GM23338 (cell line): ENCODE measurements around the gene CATSPERZ. TPM values are rescaled to one million over a fixed set of nuclear protein-coding genes. Genes with fewer than 3 reads are reported as not detected.

Experiments
- ATAC-seq: fragments of 200-7000 bp; cut with Tn5 transposase; 3 replicates; pipeline ENCODE4 v1.9.1; 2020
- DNase-seq: peaks from one replicate; pipeline ENCODE4 v3.0.0-alpha.2; 2015; ENCODE audit warnings: low spot score
- H2AFZ ChIP-seq: fragments of 200-600 bp; sonication (generic); 2 replicates; pipeline ENCODE4 v1.8.0; 2016; ENCODE audit warnings: antibody characterized with exemption, mild to moderate bottlenecking, moderate library complexity
- H3F3A ChIP-seq: fragments of 200-600 bp; sonication (generic); replicated peaks from 2 replicates; pipeline ENCODE4 v1.8.0; 2017; ENCODE audit warnings: antibody characterized with exemption, mixed run types, low read depth
- H3K27ac ChIP-seq: fragments of 200-600 bp; sonication (generic); 2 replicates; pipeline ENCODE4 v1.6.1; 2016; ENCODE audit warnings: low read depth
- H3K27me3 ChIP-seq: fragments of 200-600 bp; sonication (generic); 2 replicates; pipeline ENCODE4 v1.8.0; 2016; ENCODE audit warnings: mild to moderate bottlenecking, mixed run types, moderate library complexity; ENCODE audit not compliant: insufficient read depth
- H3K36me3 ChIP-seq: fragments of 200-600 bp; sonication (generic); 2 replicates; pipeline ENCODE4 v1.8.0; 2016; ENCODE audit warnings: mild to moderate bottlenecking; ENCODE audit not compliant: insufficient read depth
- H3K4me1 ChIP-seq: fragments of 200-600 bp; sonication (generic); 2 replicates; pipeline ENCODE4 v1.8.0; 2016; ENCODE audit warnings: mild to moderate bottlenecking, moderate library complexity; ENCODE audit not compliant: insufficient read depth
- H3K4me2 ChIP-seq: fragments of 200-600 bp; sonication (generic); 2 replicates; pipeline ENCODE4 v1.7.1; 2017; ENCODE audit warnings: mixed run types
- H3K4me3 ChIP-seq: fragments of 200-600 bp; sonication (generic); 2 replicates; pipeline ENCODE4 v1.6.1; 2016; ENCODE audit warnings: mixed run types
- H3K79me2 ChIP-seq: fragments of 200-600 bp; sonication (generic); replicated peaks from 2 replicates; pipeline ENCODE4 v1.8.0; 2017; ENCODE audit warnings: mild to moderate bottlenecking; ENCODE audit not compliant: insufficient read depth
- H3K9me2 ChIP-seq: fragments of 200-600 bp; sonication (generic); 2 replicates; pipeline ENCODE4 v1.8.0; 2017; ENCODE audit not compliant: insufficient read depth
- H4K20me1 ChIP-seq: fragments of 200-600 bp; sonication (generic); replicated peaks from 2 replicates; pipeline ENCODE4 v1.8.0; 2017; ENCODE audit warnings: mild to moderate bottlenecking; ENCODE audit not compliant: insufficient read depth
- H3K27ac Mint-ChIP-seq: 2 replicates; pipeline ENCODE4 v1.8.0; 2020; ENCODE audit warnings: inconsistent platforms, mild to moderate bottlenecking, moderate library complexity, mixed read lengths
- H3K27me3 Mint-ChIP-seq: 3 replicates; pipeline ENCODE4 v1.8.0; 2022; ENCODE audit warnings: low read depth, mild to moderate bottlenecking, moderate library complexity, mixed read lengths, inconsistent platforms; ENCODE audit not compliant: insufficient read depth, poor library complexity
- H3K36me3 Mint-ChIP-seq: 3 replicates; pipeline ENCODE4 v1.8.0; 2021; ENCODE audit warnings: low read depth, mild to moderate bottlenecking, inconsistent platforms, moderate library complexity, mixed read lengths
- H3K4me1 Mint-ChIP-seq: 3 replicates; pipeline ENCODE4 v1.8.0; 2020; ENCODE audit warnings: mild to moderate bottlenecking, inconsistent platforms, mixed read lengths
- H3K4me3 Mint-ChIP-seq: 3 replicates; pipeline ENCODE4 v1.8.0; 2021; ENCODE audit warnings: moderate library complexity, mild to moderate bottlenecking, inconsistent platforms, mixed read lengths
- H3K9me3 Mint-ChIP-seq: 3 replicates; pipeline ENCODE4 v1.8.0; 2020; ENCODE audit warnings: moderate library complexity, mild to moderate bottlenecking, inconsistent platforms, mixed read lengths
- CREB1 ChIP-seq: fragments of 250-450 bp; sonication (Bioruptor Pico); IDR thresholded peaks from 2 replicates; pipeline ENCODE4 v1.5.0; 2020; ENCODE audit warnings: low read depth, mild to moderate bottlenecking, moderate library complexity
- ETS1 ChIP-seq: IDR thresholded peaks from 2 replicates; pipeline ENCODE4 v1.6.1; 2016; ENCODE audit warnings: antibody characterized with exemption
- EZH2 ChIP-seq: fragments of 200-600 bp; sonication (generic); IDR thresholded peaks from one replicate; pipeline ENCODE4 v1.8.0; 2017; ENCODE audit warnings: antibody characterized with exemption, mild to moderate bottlenecking, low read depth; ENCODE audit not compliant: unreplicated experiment
- EZH2phosphoT487 ChIP-seq: fragments of 200-600 bp; sonication (generic); IDR thresholded peaks from one replicate; pipeline ENCODE4 v1.8.1; 2018; ENCODE audit warnings: antibody characterized with exemption; ENCODE audit not compliant: unreplicated experiment
- JUNB ChIP-seq: IDR thresholded peaks from one replicate; pipeline ENCODE4 v1.6.1; 2016; ENCODE audit warnings: antibody characterized with exemption; ENCODE audit not compliant: unreplicated experiment
- NANOG ChIP-seq: IDR thresholded peaks from 2 replicates; pipeline ENCODE4 v1.6.1; 2016; ENCODE audit warnings: antibody characterized with exemption, borderline replicate concordance
- POLR2AphosphoS5 ChIP-seq: IDR thresholded peaks from 2 replicates; pipeline ENCODE4 v1.6.1; 2016; ENCODE audit warnings: antibody characterized with exemption, low read depth
- STAT1 ChIP-seq: IDR thresholded peaks from one replicate; pipeline ENCODE4 v1.6.1; 2016; ENCODE audit warnings: antibody characterized with exemption; ENCODE audit not compliant: unreplicated experiment
- ZNF114 ChIP-seq: fragments of 250-450 bp; sonication (Bioruptor Pico); IDR thresholded peaks from 2 replicates; pipeline ENCODE4 v1.5.0; 2020; ENCODE audit warnings: mild to moderate bottlenecking, moderate library complexity
- ZNF331 ChIP-seq: fragments of 250-450 bp; sonication (Bioruptor Pico); IDR thresholded peaks from 2 replicates; pipeline ENCODE4 v1.5.0; 2020; ENCODE audit warnings: low read depth, mild to moderate bottlenecking, moderate library complexity
- polyA plus RNA-seq: library from polyadenylated mRNA; unstranded; fragments of >200 nt; fragmentation: Nextera tagmentation; extraction: Ambion mirVana; gene quantifications from 2 replicates; pipeline ENCODE4 v1.2.1, GENCODE V29; 2016
- total RNA-seq: library from RNA; depleted of rRNA; stranded (reverse); fragments of >200 nt; shearing (Covaris generic); gene quantifications from 2 replicates; pipeline ENCODE4 v1.2.3, GENCODE V29; 2014
- TF ChIP-seq, protein P1 (sequence below): IDR thresholded peaks from one replicate; pipeline ENCODE4 v1.6.1; 2018; ENCODE audit warnings: antibody characterized with exemption; ENCODE audit not compliant: unreplicated experiment
- TF ChIP-seq, protein P2 (sequence below): fragments of 250-450 bp; sonication (Bioruptor Pico); IDR thresholded peaks from 2 replicates; pipeline ENCODE4 v1.5.0; 2020; ENCODE audit warnings: mild to moderate bottlenecking, moderate library complexity
- TF ChIP-seq, protein P3 (sequence below), 2 experiments: fragments of 200-600 bp in 1 of 2; sonication (generic) in 1 of 2; conservative IDR thresholded peaks; 2 replicates each; pipeline versions ENCODE4 v1.5.1 to v1.6.1; 2016 to 2017; ENCODE audit warnings: antibody characterized with exemption in 2 of 2, low read depth in 2 of 2, mild to moderate bottlenecking in 2 of 2, moderate library complexity in 1 of 2

CATSPERZ gene
- total and polyA plus RNA-seq, 2 experiments from 2014 or later: 0.99 TPM; not detected in 1

GRCh38 chr11:64353715-64354506 is 53.8 kb downstream of the CATSPERZ start:
- Mint-ChIP-seq H3K4me1 (peaks cover 16% of the 10 kb centered on the region), H3K27me3 (peaks cover 13% of the 10 kb centered on the region), H3K36me3 (no peaks in the 10 kb centered on the region), H3K9me3 (no peaks in the 10 kb centered on the region), H3K27ac (no peak overlapping the region), H3K4me3 (no peak overlapping the region)
- no peak overlapping the region for H3K4me2 ChIP-seq
- no peak for TF ChIP-seq POLR2AphosphoS5
- TF ChIP-seq, protein P1, sequence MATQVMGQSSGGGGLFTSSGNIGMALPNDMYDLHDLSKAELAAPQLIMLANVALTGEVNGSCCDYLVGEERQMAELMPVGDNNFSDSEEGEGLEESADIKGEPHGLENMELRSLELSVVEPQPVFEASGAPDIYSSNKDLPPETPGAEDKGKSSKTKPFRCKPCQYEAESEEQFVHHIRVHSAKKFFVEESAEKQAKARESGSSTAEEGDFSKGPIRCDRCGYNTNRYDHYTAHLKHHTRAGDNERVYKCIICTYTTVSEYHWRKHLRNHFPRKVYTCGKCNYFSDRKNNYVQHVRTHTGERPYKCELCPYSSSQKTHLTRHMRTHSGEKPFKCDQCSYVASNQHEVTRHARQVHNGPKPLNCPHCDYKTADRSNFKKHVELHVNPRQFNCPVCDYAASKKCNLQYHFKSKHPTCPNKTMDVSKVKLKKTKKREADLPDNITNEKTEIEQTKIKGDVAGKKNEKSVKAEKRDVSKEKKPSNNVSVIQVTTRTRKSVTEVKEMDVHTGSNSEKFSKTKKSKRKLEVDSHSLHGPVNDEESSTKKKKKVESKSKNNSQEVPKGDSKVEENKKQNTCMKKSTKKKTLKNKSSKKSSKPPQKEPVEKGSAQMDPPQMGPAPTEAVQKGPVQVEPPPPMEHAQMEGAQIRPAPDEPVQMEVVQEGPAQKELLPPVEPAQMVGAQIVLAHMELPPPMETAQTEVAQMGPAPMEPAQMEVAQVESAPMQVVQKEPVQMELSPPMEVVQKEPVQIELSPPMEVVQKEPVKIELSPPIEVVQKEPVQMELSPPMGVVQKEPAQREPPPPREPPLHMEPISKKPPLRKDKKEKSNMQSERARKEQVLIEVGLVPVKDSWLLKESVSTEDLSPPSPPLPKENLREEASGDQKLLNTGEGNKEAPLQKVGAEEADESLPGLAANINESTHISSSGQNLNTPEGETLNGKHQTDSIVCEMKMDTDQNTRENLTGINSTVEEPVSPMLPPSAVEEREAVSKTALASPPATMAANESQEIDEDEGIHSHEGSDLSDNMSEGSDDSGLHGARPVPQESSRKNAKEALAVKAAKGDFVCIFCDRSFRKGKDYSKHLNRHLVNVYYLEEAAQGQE: no peak
- no peak for TF ChIP-seq NANOG
- TF ChIP-seq EZH2: no peak
- TF ChIP-seq, protein P2, sequence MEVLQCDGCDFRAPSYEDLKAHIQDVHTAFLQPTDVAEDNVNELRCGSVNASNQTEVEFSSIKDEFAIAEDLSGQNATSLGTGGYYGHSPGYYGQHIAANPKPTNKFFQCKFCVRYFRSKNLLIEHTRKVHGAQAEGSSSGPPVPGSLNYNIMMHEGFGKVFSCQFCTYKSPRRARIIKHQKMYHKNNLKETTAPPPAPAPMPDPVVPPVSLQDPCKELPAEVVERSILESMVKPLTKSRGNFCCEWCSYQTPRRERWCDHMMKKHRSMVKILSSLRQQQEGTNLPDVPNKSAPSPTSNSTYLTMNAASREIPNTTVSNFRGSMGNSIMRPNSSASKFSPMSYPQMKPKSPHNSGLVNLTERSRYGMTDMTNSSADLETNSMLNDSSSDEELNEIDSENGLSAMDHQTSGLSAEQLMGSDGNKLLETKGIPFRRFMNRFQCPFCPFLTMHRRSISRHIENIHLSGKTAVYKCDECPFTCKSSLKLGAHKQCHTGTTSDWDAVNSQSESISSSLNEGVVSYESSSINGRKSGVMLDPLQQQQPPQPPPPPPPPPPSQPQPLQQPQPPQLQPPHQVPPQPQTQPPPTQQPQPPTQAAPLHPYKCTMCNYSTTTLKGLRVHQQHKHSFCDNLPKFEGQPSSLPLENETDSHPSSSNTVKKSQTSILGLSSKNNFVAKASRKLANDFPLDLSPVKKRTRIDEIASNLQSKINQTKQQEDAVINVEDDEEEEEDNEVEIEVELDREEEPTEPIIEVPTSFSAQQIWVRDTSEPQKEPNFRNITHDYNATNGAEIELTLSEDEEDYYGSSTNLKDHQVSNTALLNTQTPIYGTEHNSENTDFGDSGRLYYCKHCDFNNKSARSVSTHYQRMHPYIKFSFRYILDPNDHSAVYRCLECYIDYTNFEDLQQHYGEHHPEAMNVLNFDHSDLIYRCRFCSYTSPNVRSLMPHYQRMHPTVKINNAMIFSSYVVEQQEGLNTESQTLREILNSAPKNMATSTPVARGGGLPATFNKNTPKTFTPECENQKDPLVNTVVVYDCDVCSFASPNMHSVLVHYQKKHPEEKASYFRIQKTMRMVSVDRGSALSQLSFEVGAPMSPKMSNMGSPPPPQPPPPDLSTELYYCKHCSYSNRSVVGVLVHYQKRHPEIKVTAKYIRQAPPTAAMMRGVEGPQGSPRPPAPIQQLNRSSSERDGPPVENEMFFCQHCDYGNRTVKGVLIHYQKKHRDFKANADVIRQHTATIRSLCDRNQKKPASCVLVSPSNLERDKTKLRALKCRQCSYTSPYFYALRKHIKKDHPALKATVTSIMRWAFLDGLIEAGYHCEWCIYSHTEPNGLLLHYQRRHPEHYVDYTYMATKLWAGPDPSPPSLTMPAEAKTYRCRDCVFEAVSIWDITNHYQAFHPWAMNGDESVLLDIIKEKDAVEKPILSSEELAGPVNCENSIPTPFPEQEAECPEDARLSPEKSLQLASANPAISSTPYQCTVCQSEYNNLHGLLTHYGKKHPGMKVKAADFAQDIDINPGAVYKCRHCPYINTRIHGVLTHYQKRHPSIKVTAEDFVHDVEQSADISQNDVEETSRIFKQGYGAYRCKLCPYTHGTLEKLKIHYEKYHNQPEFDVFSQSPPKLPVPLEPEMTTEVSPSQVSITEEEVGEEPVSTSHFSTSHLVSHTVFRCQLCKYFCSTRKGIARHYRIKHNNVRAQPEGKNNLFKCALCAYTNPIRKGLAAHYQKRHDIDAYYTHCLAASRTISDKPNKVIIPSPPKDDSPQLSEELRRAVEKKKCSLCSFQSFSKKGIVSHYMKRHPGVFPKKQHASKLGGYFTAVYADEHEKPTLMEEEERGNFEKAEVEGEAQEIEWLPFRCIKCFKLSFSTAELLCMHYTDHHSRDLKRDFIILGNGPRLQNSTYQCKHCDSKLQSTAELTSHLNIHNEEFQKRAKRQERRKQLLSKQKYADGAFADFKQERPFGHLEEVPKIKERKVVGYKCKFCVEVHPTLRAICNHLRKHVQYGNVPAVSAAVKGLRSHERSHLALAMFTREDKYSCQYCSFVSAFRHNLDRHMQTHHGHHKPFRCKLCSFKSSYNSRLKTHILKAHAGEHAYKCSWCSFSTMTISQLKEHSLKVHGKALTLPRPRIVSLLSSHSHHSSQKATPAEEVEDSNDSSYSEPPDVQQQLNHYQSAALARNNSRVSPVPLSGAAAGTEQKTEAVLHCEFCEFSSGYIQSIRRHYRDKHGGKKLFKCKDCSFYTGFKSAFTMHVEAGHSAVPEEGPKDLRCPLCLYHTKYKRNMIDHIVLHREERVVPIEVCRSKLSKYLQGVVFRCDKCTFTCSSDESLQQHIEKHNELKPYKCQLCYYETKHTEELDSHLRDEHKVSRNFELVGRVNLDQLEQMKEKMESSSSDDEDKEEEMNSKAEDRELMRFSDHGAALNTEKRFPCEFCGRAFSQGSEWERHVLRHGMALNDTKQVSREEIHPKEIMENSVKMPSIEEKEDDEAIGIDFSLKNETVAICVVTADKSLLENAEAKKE (CRISPR knock-in tag): no peak
- no peak for TF ChIP-seq ETS1
- TF ChIP-seq EZH2phosphoT487: no peak
- TF ChIP-seq CREB1 (CRISPR knock-in tag): no peak
- TF ChIP-seq STAT1: no peak
- TF ChIP-seq ZNF331 (CRISPR knock-in tag): no peak
- TF ChIP-seq, protein P3, sequence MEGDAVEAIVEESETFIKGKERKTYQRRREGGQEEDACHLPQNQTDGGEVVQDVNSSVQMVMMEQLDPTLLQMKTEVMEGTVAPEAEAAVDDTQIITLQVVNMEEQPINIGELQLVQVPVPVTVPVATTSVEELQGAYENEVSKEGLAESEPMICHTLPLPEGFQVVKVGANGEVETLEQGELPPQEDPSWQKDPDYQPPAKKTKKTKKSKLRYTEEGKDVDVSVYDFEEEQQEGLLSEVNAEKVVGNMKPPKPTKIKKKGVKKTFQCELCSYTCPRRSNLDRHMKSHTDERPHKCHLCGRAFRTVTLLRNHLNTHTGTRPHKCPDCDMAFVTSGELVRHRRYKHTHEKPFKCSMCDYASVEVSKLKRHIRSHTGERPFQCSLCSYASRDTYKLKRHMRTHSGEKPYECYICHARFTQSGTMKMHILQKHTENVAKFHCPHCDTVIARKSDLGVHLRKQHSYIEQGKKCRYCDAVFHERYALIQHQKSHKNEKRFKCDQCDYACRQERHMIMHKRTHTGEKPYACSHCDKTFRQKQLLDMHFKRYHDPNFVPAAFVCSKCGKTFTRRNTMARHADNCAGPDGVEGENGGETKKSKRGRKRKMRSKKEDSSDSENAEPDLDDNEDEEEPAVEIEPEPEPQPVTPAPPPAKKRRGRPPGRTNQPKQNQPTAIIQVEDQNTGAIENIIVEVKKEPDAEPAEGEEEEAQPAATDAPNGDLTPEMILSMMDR (conservative IDR thresholded peaks at IDR 0.05; ENCODE audit: low read depth in 2 of 2): no peak
- no peak for TF ChIP-seq ZNF114 (CRISPR knock-in tag)
- TF ChIP-seq JUNB: no peak
- H4K20me1 ChIP-seq: no peaks in the 10 kb centered on the region
- no peak overlapping the region for H3K4me3 ChIP-seq
- ATAC-seq (no peak), DNase-seq (no peak)
- H2AFZ ChIP-seq: no peak overlapping the region
- 0 out of 2 replicates have a peak, but pooled peaks cover 3% of the 10 kb centered on the region for H3K27me3 ChIP-seq
- H3F3A ChIP-seq: 0 out of 2 replicates have a peak, but pooled peaks cover 6% of the 10 kb centered on the region
- no peaks in the 10 kb centered on the region for H3K79me2 ChIP-seq
- H3K27ac ChIP-seq: no peak overlapping the region
- no peaks in the 10 kb centered on the region for H3K9me2 ChIP-seq
- no peaks in the 10 kb centered on the region for H3K36me3 ChIP-seq
- peaks cover 12% of the 10 kb centered on the region; the same call in 1 of the 2 replicates for H3K4me1 ChIP-seq
